BLaER1 treated with 17β-estradiol and CSF1 and Interleukin-3, amounts not matched to agents 10 nM and 100 nM (cell line): Measurements from ENCODE around the gene LRRFIP2.
"Not testable (repeated sequence)": the region's sequence is repeated elsewhere in the genome, so short reads cannot be mapped to it uniquely, and the experiment has no call there.

Experiments used
- H3K27ac ChIP-seq, 11 experiments: shearing (Covaris generic); formaldehyde crosslinking; 2 replicates each; pipeline ENCODE4 v1.8.1; 2022
- H3K27me3 ChIP-seq, 11 experiments: shearing (Covaris generic); formaldehyde crosslinking; 2 replicates each; pipeline ENCODE4 v1.8.1; 2022
- H3K36me3 ChIP-seq, 11 experiments: shearing (Covaris generic); formaldehyde crosslinking; 2 replicates each; pipeline ENCODE4 v1.8.1; 2022
- H3K4me1 ChIP-seq, 10 experiments: shearing (Covaris generic); formaldehyde crosslinking; 2 replicates each; pipeline ENCODE4 v1.8.1; 2022
- H3K4me2 ChIP-seq, 11 experiments: shearing (Covaris generic); formaldehyde crosslinking; 2 replicates each; pipeline ENCODE4 v1.8.1; 2022
- H3K4me3 ChIP-seq, 10 experiments: shearing (Covaris generic); formaldehyde crosslinking; 2 replicates each; pipeline ENCODE4 v1.8.1; 2022
- H3K9ac ChIP-seq, 11 experiments: shearing (Covaris generic); formaldehyde crosslinking; 2 replicates each; pipeline ENCODE4 v1.8.1; 2022
- H3K9me3 ChIP-seq, 11 experiments: shearing (Covaris generic); formaldehyde crosslinking; replicated peaks in 1 of 11; 2 replicates each; pipeline ENCODE4 v1.8.1; 2022
- H4K20me1 ChIP-seq, 11 experiments: shearing (Covaris generic); formaldehyde crosslinking; 2 replicates each; pipeline ENCODE4 v1.8.1; 2022
- Cebpa-rat ChIP-seq, 11 experiments: shearing (Covaris generic); IDR thresholded peaks; 2 replicates each; pipeline ENCODE4 v1.8.1; 2022

The LRRFIP2 gene

GRCh38 chr3:37075955-37076354, 98.4 kb downstream of the LRRFIP2 start:
- peaks cover 50 to 86% (median 73%) of the 10 kb centered on the region in 11 experiments for H3K36me3 ChIP-seq
- no peak overlapping the region for H3K4me3 ChIP-seq
- peaks cover 0 to 11% (median 6%) of the 10 kb centered on the region in 11 experiments; a peak in 12 of 22 replicates for H3K9me3 ChIP-seq
- no peak for TF ChIP-seq Cebpa-rat (IDR thresholded peaks at IDR 0.05)
- no peak overlapping the region for H3K27ac ChIP-seq
- H3K9ac ChIP-seq = no peak overlapping the region
- H4K20me1 ChIP-seq = no peaks in the 10 kb centered on the region
- H3K4me1 ChIP-seq = peaks cover 7 to 22% (median 13%) of the 10 kb centered on the region in 10 experiments
- no peaks in the 10 kb centered on the region for H3K27me3 ChIP-seq
- no peak overlapping the region for H3K4me2 ChIP-seq

- Histone ChIP-seq H3K4me1 (peaks cover 7 to 22% (median 13%) of the 10 kb centered on the region in 10 experiments), H3K4me3 (no peak overlapping the region), H3K27me3 (no peaks in the 10 kb centered on the region), H3K4me2 (peak overlapping the region in 1 of 11 experiments; percentile 23; a peak in 1 of 22 replicates), H3K9ac (no peak overlapping the region), H3K9me3 (peaks cover 0 to 3% (median 2%) of the 10 kb centered on the region in 11 experiments; a peak in 12 of 22 replicates), H3K36me3 (peaks cover 48 to 85% (median 64%) of the 10 kb centered on the region in 11 experiments), H3K27ac (no peak overlapping the region), H4K20me1 (no peaks in the 10 kb centered on the region)
- no peak for TF ChIP-seq Cebpa-rat (IDR thresholded peaks at IDR 0.05)
Measured at GRCh38 chr3:37074178-37074577, 100.2 kb downstream of the LRRFIP2 start.

DNA sequence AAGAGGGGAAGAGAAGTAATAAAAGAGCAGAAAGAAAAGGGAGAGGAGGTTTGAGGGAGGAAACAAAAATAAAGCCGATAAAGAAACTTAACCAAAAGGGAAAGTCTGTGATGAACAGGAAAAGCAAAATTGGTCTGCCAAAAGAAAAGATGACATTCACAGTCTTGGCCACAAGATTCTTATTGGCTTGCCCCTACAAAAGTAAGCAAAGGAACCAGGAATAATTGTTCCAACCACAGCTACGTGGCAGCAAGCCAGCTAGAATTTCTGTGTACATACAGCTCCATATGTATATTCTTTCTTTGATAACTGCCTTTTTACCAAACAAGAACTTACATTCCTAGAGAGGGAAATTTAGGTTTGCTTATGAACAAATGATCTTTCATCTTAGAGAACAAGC, 101.5 kb downstream of the LRRFIP2 start:
- Histone ChIP-seq H3K4me3 (no peak overlapping the region), H4K20me1 (no peaks in the 10 kb centered on the region), H3K9ac (0 out of 22 replicates have a peak overlapping the region, but pooled peaks of 1 of the 11 experiments have one; percentile 4), H3K4me1 (peaks cover 7 to 22% (median 13%) of the 10 kb centered on the region in 10 experiments), H3K36me3 (peaks cover 47 to 84% (median 61%) of the 10 kb centered on the region in 11 experiments), H3K9me3 (no peaks in the 10 kb centered on the region), H3K4me2 (peak overlapping the region; percentile 5 to 61 (median 50); a peak in 19 of 22 replicates), H3K27ac (no peak overlapping the region), H3K27me3 (no peaks in the 10 kb centered on the region)
- TF ChIP-seq Cebpa-rat (IDR thresholded peaks at IDR 0.05) = no peak

DNA sequence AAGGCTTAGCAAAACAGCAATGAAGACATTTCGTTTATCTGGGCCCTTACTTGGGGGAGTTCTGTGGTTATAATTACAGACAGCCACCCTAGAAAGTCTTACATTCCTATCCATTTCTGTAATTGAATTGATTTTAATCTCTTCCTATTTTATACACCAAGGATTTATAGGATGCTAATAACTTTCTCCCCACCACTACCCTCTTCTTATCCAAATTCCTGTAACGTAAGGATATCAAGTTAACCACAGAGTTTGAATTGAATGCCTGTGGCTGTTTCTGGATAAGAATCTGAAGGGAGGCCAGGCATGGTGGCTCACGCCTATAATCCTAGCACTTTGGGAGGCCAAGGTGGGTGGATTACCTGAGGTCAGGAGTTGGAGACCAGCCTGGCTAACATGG, 102.5 kb downstream of the LRRFIP2 start:
- Histone ChIP-seq H3K9ac (no peak overlapping the region), H3K4me2 (no peak overlapping the region), H3K27ac (no peak overlapping the region), H3K27me3 (no peaks in the 10 kb centered on the region), H3K9me3 (no peaks in the 10 kb centered on the region), H3K4me1 (peaks cover 7 to 22% (median 13%) of the 10 kb centered on the region in 10 experiments), H3K4me3 (no peak overlapping the region), H4K20me1 (no peaks in the 10 kb centered on the region), H3K36me3 (peaks cover 42 to 84% (median 54%) of the 10 kb centered on the region in 11 experiments)
- TF ChIP-seq Cebpa-rat (IDR thresholded peaks at IDR 0.05) = no peak

- Histone ChIP-seq H4K20me1 (no peaks in the 10 kb centered on the region), H3K36me3 (peaks cover 39 to 87% (median 54%) of the 10 kb centered on the region in 11 experiments)
Measured at GRCh38 chr3:37068031-37068430, 106.4 kb downstream of the LRRFIP2 start.

GRCh38 chr3:37067577-37067976, 106.8 kb downstream of the LRRFIP2 start:
- Histone ChIP-seq H3K4me1 (peaks cover 2 to 16% (median 6%) of the 10 kb centered on the region in 10 experiments; a peak in 19 of 20 replicates), H3K27ac (no peak overlapping the region), H4K20me1 (no peaks in the 10 kb centered on the region), H3K9ac (no peak overlapping the region), H3K36me3 (peaks cover 39 to 90% (median 57%) of the 10 kb centered on the region in 11 experiments), H3K4me2 (no peak overlapping the region), H3K9me3 (no peaks in the 10 kb centered on the region), H3K27me3 (no peaks in the 10 kb centered on the region), H3K4me3 (no peak overlapping the region)
- TF ChIP-seq Cebpa-rat (IDR thresholded peaks at IDR 0.05) = no peak

More at GRCh38 chr3:37068031-37068430, 106.4 kb downstream of the LRRFIP2 start:
- H3K4me1 ChIP-seq = peaks cover 6 to 19% (median 9%) of the 10 kb centered on the region in 10 experiments
- H3K4me2 ChIP-seq = no peak overlapping the region
- no peaks in the 10 kb centered on the region for H3K27me3 ChIP-seq
- H3K9me3 ChIP-seq = no peaks in the 10 kb centered on the region
- TF ChIP-seq Cebpa-rat (IDR thresholded peaks at IDR 0.05) = no peak
- no peak overlapping the region for H3K4me3 ChIP-seq
- H3K9ac ChIP-seq = no peak overlapping the region
- H3K27ac ChIP-seq = no peak overlapping the region

GRCh38 chr3:37064747-37065146, 109.6 kb downstream of the LRRFIP2 start:
- no peak overlapping the region for H3K27ac ChIP-seq
- no peaks in the 10 kb centered on the region for H4K20me1 ChIP-seq
- H3K27me3 ChIP-seq = no peaks in the 10 kb centered on the region
- no peak overlapping the region for H3K9ac ChIP-seq
- peaks cover 0 to 26% (median 10%) of the 10 kb centered on the region in 10 experiments; a peak in 16 of 20 replicates for H3K4me1 ChIP-seq
- H3K4me3 ChIP-seq = no peak overlapping the region
- H3K36me3 ChIP-seq = peaks cover 35 to 91% (median 65%) of the 10 kb centered on the region in 11 experiments
- no peaks in the 10 kb centered on the region for H3K9me3 ChIP-seq
- no peak overlapping the region for H3K4me2 ChIP-seq
- no peak for TF ChIP-seq Cebpa-rat (IDR thresholded peaks at IDR 0.05)

GRCh38 chr3:37058117-37058516, 116.3 kb downstream of the LRRFIP2 start:
- H3K36me3 ChIP-seq = peaks cover 75 to 100% (median 91%) of the 10 kb centered on the region in 11 experiments

GRCh38 chr3:37056826-37057225, 117.6 kb downstream of the LRRFIP2 start:
- Histone ChIP-seq H3K9ac (no peak overlapping the region), H3K36me3 (peaks cover 80 to 100% (median 93%) of the 10 kb centered on the region in 11 experiments), H3K4me2 (no peak overlapping the region), H3K9me3 (no peaks in the 10 kb centered on the region), H4K20me1 (peaks cover 0 to 3% (median 0%) of the 10 kb centered on the region in 11 experiments; a peak in 1 of 22 replicates), H3K4me3 (no peak overlapping the region), H3K27me3 (no peaks in the 10 kb centered on the region), H3K4me1 (peaks cover 14 to 47% (median 30%) of the 10 kb centered on the region in 10 experiments), H3K27ac (no peak overlapping the region; a peak in 1 of 22 replicates)
- TF ChIP-seq Cebpa-rat (IDR thresholded peaks at IDR 0.05) = no peak

More at GRCh38 chr3:37058117-37058516, 116.3 kb downstream of the LRRFIP2 start:
- Histone ChIP-seq H3K27ac (no peak overlapping the region), H3K4me3 (no peak overlapping the region), H4K20me1 (peaks cover 0 to 3% (median 0%) of the 10 kb centered on the region in 11 experiments; a peak in 1 of 22 replicates), H3K9ac (no peak overlapping the region), H3K9me3 (no peaks in the 10 kb centered on the region), H3K4me1 (peaks cover 14 to 47% (median 32%) of the 10 kb centered on the region in 10 experiments), H3K4me2 (no peak overlapping the region), H3K27me3 (no peaks in the 10 kb centered on the region)
- no peak for TF ChIP-seq Cebpa-rat (IDR thresholded peaks at IDR 0.05)

DNA sequence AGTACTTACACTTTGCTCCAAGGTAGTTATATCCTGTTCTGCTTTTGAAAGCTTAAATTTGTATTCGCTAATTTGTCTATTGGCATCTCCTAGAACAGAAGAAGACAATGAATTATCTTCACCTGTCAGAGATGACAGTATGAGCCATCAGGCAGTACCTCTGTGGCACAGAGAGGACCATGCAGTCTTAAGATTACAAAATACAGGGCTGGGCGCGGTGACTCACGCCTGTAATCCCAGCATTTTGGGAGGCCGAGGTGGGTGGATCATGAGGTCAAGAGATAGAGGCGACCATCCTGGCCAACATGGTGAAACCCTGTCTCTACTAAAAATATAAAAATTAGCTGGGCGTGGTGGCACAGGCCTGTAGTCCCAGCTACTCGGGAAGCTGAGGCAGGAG, 119.3 kb downstream of the LRRFIP2 start:
- H3K4me3 ChIP-seq = not testable (repeated sequence)
- Histone ChIP-seq H3K4me2 (peak overlapping the region; percentile 26 to 65 (median 46); a peak in 21 of 22 replicates), H3K27ac (peak overlapping the region in 3 of 11 experiments; percentile 17 to 43 (median 19); a peak in 4 of 22 replicates)

More for the DNA sequence above, 119.3 kb downstream of the LRRFIP2 start:
- H3K4me1 ChIP-seq = peaks cover 16 to 36% (median 23%) of the 10 kb centered on the region in 10 experiments
- not testable (repeated sequence) for H3K9me3 ChIP-seq, H4K20me1 ChIP-seq, H3K9ac ChIP-seq, H3K27me3 ChIP-seq
- H3K36me3 ChIP-seq = peaks cover 83 to 100% (median 95%) of the 10 kb centered on the region in 11 experiments
